GDM1 (cell line): Measurements from ENCODE around the gene SPECC1L.

ENCODE experiments used
- DNase-seq: peaks from one replicate; lab custom pipeline; 2025; lab: John Stamatoyannopoulos, UW

Gene SPECC1L

DNA sequence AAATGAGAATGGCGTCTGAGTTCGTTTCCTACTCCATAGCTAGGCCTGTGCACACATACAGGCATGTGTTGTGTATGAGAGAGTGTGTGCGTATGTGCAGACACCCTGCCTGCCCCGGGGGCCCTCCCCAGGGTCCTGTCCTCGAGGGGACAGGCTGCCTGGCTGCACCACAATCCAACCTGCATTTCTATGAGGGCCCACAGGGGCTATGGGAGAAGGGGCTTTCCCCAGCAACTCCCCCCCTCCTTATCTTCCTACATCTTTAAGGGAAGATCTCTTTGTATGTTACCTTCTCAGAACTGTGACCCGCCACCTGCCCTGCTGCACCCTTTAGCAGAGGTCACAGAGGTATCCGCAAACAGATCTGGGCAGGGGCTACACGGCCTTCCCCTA is 171.7 kb downstream of the SPECC1L start:
- DNase-seq = no peak

DNA sequence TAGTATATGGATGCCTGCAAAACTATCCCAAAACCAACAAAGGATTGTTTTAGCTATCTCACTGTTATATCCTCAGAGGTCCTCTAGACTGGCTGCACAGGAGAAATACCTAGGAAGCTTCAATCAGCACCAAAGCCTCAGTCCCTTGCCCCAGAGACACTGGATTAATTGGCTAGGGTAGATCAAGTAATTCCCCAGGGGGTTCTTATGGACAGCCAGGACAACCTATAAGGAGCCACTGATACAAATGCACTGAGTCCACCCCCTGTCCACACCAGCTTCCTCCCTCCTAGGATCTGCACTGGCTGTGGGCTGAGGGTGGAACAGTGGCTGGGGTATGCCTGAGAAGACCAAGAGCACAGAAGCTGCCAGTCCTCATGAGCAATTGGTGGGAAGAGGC is 173.0 kb downstream of the SPECC1L start:
- no peak for DNase-seq

DNA sequence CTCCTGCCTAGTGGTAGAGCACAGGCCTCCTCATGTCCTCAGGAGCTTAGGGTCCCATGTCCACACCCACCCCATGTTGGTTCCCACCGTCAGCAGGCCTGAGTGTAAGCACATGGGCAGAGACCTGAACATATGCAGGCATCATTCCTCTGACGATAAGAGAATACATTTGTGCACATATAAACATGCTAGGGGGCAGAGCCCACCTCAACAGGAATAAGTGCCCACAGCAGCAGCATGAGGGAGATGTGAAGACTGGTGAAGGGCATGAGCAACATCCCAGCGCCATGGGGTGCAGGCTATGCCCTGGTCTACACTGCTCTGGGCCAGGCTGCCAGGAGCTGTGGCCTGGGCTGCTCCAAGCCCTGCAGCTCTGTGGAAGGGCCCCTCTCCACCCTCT is 173.6 kb downstream of the SPECC1L start:
- no peak for DNase-seq

DNA sequence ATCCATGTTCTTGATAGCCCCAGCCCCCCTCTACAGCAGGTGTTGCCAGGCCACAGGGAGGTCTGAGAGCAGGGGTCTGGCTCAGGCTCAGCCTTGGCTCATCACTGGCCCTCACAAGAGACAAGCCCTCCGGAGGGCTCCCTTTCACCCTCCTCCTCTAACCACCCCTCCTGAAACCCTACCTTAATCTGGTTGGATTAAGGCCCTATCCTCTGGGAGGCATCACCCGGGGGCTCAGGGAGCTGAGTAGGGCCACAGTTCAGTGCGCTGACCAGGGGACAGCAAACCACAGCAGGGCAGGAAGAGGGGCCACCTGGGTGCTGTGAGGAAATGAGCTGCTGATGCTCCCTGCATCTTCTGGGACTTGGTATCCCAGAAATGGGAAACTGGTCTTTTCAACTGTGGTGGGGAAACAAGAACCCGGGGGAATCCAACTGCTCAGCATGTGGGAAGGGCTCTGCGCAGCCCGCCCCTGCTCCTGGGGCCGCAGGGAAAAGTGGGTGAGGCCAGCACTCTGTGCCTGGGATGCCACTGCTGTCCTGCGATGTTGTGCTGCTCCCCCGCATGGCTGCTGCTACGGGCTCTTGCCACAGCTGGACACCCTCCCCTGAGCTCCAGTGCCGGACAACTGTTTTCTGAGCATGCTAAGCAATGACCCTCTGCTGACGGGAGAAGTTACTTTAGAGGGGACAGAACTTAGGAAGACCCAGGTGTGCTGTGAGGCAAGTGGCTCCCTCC is 174.3 kb downstream of the SPECC1L start:
- no peak for DNase-seq

- no peak for DNase-seq
Observed at GRCh38 chr22:24445481-24446259, 175.0 kb downstream of the SPECC1L start.

DNA sequence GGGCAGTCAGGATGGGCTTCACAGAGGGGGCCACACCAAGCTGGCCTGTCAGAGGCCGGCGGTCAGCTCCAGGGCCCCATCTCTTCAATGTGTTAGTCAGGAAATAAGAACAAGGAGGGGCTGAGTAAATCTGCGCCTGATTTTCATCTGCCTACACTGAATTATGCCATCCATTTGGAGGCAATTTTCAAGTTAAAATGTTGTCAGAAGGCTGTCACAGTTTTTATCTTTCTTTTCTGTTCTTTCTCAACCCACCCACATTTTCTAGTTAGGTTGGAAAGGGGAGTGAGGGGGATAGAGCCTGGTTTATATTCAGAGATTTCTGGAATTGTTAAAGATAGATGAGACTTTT is 175.6 kb downstream of the SPECC1L start:
- no peak for DNase-seq

DNA sequence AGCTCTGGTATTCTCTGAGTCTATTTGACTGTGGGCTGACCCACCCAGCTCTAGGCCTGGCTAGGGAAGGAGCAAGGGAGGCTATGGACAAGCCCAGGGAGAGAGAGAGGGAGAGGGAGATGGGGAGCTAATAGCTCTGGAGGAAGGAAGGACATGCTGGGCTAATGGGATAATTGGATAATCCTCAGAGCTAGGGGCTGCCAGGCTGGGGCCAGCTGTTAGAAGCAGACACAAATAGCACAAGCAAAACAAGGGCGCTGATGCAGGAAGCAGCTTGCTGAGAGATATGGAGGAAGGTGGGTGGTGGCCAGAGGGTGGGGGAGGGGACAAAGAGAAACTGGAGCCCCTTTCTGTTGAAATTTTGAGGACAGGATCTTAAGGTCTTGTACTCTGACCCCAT is 180.0 kb downstream of the SPECC1L start:
- DNase-seq = peak; percentile 66

DNA sequence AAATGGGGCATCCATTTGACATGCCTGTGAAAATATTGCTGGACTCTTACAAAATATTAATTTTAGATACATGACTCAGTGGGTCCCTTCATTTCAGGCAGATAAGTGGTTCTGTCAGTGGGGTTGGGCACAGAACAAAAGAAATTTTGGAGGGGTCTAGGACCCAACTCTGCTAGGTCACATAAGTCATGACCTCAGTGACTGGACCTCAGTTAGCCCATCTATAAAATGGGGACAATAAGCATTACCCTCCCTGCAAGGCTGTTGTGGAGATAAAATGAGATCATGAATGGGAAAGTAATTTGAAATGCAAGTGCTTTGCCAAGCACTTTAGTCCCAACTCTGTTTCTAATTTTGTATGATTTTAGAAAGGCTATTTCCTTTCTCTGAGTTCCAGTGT is 180.5 kb downstream of the SPECC1L start:
- no peak for DNase-seq

- no peak for DNase-seq
Observed at GRCh38 chr22:24453853-24454252, 183.2 kb downstream of the SPECC1L start.

DNA sequence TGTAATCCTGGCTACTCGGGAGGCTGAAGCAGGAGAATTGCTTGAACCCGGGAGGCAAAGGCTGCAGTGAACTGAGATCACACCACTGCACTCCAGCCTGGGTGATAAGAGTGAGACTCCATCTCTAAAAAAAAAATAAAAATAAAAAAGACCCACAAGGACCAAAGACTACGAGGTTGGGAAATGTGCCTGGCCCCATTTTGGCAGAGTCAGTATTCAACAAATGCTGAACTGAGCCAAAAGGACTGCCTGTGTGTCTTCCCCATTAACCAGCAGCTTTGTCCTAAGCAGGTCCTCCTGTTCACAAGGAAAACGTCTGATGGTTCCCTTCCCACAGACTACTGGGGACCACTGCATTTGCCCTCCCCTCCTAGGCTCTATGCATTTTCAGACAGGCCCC is 184.4 kb downstream of the SPECC1L start:
- no peak for DNase-seq

GRCh38 chr22:24455751-24456426 is 185.3 kb downstream of the SPECC1L start:
- DNase-seq = no peak

DNA sequence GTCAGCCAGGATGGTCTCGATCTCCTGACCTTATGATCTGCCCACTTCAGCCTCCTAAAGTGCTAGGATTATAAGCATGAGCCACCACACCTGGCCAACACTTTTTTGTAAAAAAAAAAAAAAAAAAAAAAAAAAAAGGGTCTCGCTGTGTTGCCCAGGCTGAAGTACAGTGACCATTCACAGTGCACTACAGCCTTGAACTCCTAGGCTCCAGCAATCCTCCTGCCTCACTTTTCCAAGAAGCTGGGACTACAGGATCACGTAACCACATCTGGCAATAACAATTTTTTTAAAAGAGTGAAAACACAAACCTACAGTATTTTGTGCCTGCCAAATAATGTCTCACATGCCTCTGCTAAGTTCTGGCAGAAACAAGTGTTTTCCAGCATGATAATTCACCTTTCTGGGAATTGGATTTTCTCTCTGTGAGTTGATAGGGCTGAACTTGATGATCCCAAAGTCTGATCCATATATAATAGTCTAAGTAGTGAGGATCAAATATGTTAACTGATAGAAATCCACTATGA is 187.3 kb downstream of the SPECC1L start:
- no peak for DNase-seq

DNA sequence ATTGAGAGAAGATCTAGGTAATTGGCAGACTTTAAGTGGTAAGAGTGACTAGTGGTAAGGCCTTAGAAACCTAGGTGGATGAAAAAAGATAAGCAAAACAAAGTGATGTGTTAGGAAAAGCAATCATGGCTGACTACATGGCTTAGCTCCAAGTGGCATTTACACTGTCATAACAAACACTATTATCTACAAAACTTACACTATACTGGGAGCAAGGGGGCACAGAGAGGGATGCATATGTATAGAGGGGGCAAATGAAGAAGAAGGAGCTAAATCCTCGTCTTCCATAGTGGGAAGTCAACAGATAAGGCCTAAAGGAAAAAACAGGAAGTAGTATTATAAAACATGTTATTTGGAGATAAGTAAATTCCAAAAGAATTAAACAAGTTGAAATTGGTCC is 189.3 kb downstream of the SPECC1L start:
- DNase-seq = no peak

GRCh38 chr22:24460418-24461089 is 189.9 kb downstream of the SPECC1L start:
- no peak for DNase-seq

GRCh38 chr22:24463071-24463760 is 192.6 kb downstream of the SPECC1L start:
- no peak for DNase-seq

GRCh38 chr22:24465566-24465965 is 194.9 kb downstream of the SPECC1L start:
- no peak for DNase-seq

DNA sequence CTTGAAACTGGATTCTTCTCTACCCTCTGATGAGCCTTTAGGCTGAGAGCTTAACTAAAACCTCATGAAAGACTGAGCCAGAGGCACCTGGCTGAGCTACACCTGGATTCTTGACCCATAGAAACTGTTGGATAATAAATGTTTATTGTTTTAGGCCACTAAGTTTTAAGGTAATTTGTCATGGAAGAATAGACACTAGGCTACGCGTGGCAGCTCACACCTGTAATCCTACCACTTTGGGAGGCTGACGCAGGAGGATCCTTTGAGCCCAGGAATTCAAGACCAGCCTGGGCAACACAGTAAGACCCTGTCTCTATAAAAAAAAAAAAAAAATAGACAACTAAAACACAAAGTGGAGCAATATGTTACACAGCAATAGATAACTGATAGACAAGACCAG is 195.3 kb downstream of the SPECC1L start:
- DNase-seq = no peak

- DNase-seq = peak; percentile 68
Observed at GRCh38 chr22:24466716-24467328, 196.2 kb downstream of the SPECC1L start.

- no peak for DNase-seq
Observed at GRCh38 chr22:24467340-24467739, 196.7 kb downstream of the SPECC1L start.
